ENCODE measurements around the gene HVCN1. TPM values are rescaled to one million over a fixed set of nuclear protein-coding genes. Genes with fewer than 3 reads are reported as not detected.

The HVCN1 gene
- total and polyA plus RNA-seq, 4 donors: 9.1 to 16.7 (median 10.8) TPM

- Histone ChIP-seq H3K9ac (ENCODE audit: insufficient read depth in 1 of 2, low read length in 2 of 2) (no peak overlapping the region), H3K27me3 (ENCODE audit: control insufficient read depth in 3 of 3, insufficient read depth in 3 of 3, low read length in 2 of 3) (no peaks in the 10 kb centered on the region), H3K4me3 (no peak overlapping the region), H3K9me3 (ENCODE audit: control insufficient read depth in 4 of 4, insufficient read depth in 3 of 4, low read length in 3 of 4) (no peaks in the 10 kb centered on the region), H3K27ac (ENCODE audit: low read depth in 1 of 2, low read length in 1 of 2) (no peak overlapping the region), H3K4me1 (ENCODE audit: control insufficient read depth in 5 of 5, insufficient read depth in 5 of 5, low read length in 5 of 5) (peaks cover 0 to 2% (median 0%) of the 10 kb centered on the region in 5 donors), H3K36me3 (ENCODE audit: control insufficient read depth in 4 of 4, insufficient read depth in 4 of 4, low read length in 4 of 4) (no peaks in the 10 kb centered on the region)
- 36 to 48% methylated on average over 5 of the region's 5 CpGs for WGBS, 2 donors
- DNase-seq (no peak), ATAC-seq (ENCODE audit: insufficient read depth, low FRiP score) (no peak)
- TF ChIP-seq CTCF (IDR thresholded peaks at IDR 0.05; ENCODE audit: control extremely low read depth, extremely low read depth): no peak
Observed at GRCh38 chr12:110704750-110705149, 15.8 kb upstream of the HVCN1 start.

GRCh38 chr12:110704231-110704630 is 15.3 kb upstream of the HVCN1 start:
- 94 to 96% methylated on average over 5 of the region's 5 CpGs for WGBS, 2 donors
- ATAC-seq (ENCODE audit: insufficient read depth, low FRiP score): no peak
- H3K4me1 ChIP-seq (ENCODE audit: control insufficient read depth in 5 of 5, insufficient read depth in 5 of 5, low read length in 5 of 5): peaks cover 0 to 7% (median 0%) of the 10 kb centered on the region in 5 donors

GRCh38 chr12:110702081-110702480 is 13.2 kb upstream of the HVCN1 start:
- WGBS, 2 donors: 92 to 96% methylated on average over 5 of the region's 5 CpGs
- H3K9me3 ChIP-seq (ENCODE audit: control insufficient read depth in 4 of 4, insufficient read depth in 3 of 4, low read length in 3 of 4): no peaks in the 10 kb centered on the region
- H3K36me3 ChIP-seq (ENCODE audit: control insufficient read depth in 4 of 4, insufficient read depth in 4 of 4, low read length in 4 of 4): no peaks in the 10 kb centered on the region
- DNase-seq (no peak), ATAC-seq (ENCODE audit: insufficient read depth, low FRiP score) (no peak)
- TF ChIP-seq CTCF (IDR thresholded peaks at IDR 0.05; ENCODE audit: control extremely low read depth, extremely low read depth): no peak
- H3K27me3 ChIP-seq (ENCODE audit: control insufficient read depth in 3 of 3, insufficient read depth in 3 of 3, low read length in 2 of 3): no peaks in the 10 kb centered on the region
- no peak overlapping the region for H3K4me3 ChIP-seq
- no peak overlapping the region for H3K27ac ChIP-seq (ENCODE audit: low read depth in 1 of 2, low read length in 1 of 2)
- H3K4me1 ChIP-seq (ENCODE audit: control insufficient read depth in 5 of 5, insufficient read depth in 5 of 5, low read length in 5 of 5): peaks cover 0 to 17% (median 6%) of the 10 kb centered on the region in 5 donors
- H3K9ac ChIP-seq (ENCODE audit: insufficient read depth in 1 of 2, low read length in 2 of 2): no peak overlapping the region

More at GRCh38 chr12:110704231-110704630, 15.3 kb upstream of the HVCN1 start:
- DNase-seq: no peak
- Histone ChIP-seq H3K9ac (ENCODE audit: insufficient read depth in 1 of 2, low read length in 2 of 2) (no peak overlapping the region), H3K27me3 (ENCODE audit: control insufficient read depth in 3 of 3, insufficient read depth in 3 of 3, low read length in 2 of 3) (no peaks in the 10 kb centered on the region), H3K27ac (ENCODE audit: low read depth in 1 of 2, low read length in 1 of 2) (no peak overlapping the region), H3K36me3 (ENCODE audit: control insufficient read depth in 4 of 4, insufficient read depth in 4 of 4, low read length in 4 of 4) (no peaks in the 10 kb centered on the region), H3K4me3 (no peak overlapping the region), H3K9me3 (ENCODE audit: control insufficient read depth in 4 of 4, insufficient read depth in 3 of 4, low read length in 3 of 4) (no peaks in the 10 kb centered on the region)
- no peak for TF ChIP-seq CTCF (IDR thresholded peaks at IDR 0.05; ENCODE audit: control extremely low read depth, extremely low read depth)

All from lung (tissue), 12 donors.